GM19397 (cell line): ENCODE results near the gene LRRN3.
A peak's percentile ranks its signal among the peaks of the same experiment; 100 is the strongest.

Experiments used
- ATAC-seq: cut with Tn5 transposase; IDR thresholded peaks from one replicate; pipeline ENCODE4 v1.9.1; 2021; ENCODE audit warnings: mild to moderate bottlenecking, moderate library complexity; ENCODE audit not compliant: unreplicated experiment

Gene LRRN3

DNA sequence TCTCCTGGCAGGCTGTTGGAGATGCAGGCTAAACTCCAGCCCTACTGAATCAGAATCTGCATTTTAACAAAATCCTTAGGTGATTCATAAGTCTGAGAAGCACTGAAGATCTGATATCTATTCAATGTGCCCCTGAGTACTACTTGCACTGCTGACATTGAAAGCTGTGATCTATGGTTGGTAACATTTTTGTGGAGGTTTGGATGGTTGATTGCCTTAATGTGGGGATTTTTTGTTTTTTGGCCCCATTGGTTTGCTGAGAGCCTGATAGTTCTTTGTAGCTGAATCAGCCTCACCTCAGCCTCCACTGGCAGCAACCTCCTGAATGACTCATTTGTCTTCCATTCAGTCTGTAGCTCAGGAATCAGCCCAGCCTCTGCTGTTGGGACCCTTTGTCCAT is 14.7 kb upstream of the LRRN3 start:
- ATAC-seq: no peak

DNA sequence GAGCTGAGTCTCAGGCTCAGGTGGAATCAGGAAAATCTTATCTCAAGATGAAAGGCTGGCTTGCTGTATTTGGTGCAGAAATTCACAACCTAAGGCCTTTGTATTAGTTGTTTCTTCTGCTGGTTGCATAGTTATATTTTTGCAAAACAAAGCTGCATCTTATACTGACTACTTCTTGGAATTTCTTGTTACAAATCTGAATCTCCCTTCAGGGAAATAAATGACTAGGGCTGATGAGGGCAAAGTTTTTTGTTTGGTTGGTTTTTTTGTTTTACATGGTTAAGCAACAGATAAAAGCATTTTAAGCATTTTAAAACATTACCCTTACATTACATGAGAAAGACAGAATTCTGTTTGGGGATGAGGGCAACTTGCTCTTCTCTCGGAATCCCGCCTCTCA is 13.9 kb upstream of the LRRN3 start:
- ATAC-seq: no peak

DNA sequence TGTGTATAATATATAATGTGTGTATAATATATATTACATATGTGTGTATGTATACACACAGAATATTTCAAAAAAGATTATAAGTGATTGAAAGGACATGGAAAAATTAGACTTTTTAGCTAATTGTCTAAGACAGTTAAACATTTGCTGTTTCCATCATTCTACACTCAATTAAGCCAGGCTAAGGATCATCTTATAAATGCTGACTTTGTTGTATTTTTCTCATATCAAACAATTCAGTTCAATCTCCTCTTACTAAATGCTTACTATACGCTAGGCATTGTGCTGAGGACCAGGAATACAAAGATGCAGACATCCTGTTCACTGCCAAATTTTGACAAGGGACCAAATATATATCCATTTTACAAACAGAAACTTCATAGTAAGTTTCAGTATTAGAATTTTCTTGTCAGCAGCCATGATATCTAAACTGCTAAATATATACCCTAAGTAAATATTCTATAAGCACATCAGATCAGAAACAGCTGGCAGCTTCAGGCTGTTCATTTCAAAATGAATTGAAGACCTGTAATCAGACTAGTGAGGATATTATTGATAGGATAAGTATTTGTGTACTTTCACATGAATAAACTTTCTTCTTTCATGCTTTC is 10.3 kb upstream of the LRRN3 start:
- ATAC-seq: no peak

DNA sequence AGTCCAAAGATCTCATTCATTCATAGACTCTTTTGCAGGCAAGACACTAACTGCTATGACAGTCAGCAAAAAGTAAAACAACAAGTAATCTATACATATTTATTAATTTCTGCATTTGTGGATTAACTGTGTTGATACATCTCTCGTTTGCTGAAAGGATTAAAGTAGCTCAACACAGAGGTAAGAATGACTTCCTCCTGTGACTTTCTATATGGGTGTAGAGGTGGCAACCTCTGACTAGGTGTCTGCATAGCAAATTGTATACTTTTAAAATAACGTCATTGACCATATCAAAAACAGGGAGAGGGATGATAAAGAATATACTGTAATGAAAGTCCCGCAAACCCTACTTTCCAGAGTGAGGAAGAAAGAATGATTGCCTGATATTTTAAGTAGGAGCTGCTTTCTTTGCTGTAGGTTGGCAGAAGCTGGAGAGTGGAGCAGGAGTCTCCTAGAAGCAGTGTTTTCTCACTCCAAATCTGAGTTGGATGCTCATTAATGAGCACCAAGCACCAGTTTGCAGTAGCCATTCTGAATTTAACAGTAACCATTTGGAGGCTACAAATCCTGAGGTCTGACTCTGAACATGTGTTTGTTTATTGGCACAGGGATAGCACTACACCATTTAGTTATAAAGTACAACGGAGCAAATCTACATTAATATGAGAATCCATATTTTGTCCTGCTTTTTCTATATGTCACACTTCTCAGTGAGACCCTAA is 9.2 kb upstream of the LRRN3 start:
- ATAC-seq: no peak

DNA sequence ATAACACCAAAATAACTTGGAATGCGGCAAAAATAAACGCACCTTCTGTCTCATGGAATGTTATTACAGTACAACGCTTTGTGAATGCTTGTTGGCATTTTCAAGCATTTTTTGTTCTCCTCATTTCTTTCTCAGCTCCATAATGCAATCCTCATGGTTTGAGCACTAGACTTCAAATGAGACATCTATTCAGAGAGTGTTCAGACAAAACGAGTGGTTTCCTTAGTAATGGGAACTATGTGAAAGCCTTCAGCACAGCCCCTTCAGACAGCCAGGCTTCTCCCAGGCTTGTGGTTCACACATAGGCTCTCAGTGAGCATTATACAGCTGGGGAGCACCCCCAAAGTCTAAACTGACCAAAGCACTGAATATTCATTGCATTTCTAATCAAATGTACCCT is 8.6 kb upstream of the LRRN3 start:
- no peak for ATAC-seq

DNA sequence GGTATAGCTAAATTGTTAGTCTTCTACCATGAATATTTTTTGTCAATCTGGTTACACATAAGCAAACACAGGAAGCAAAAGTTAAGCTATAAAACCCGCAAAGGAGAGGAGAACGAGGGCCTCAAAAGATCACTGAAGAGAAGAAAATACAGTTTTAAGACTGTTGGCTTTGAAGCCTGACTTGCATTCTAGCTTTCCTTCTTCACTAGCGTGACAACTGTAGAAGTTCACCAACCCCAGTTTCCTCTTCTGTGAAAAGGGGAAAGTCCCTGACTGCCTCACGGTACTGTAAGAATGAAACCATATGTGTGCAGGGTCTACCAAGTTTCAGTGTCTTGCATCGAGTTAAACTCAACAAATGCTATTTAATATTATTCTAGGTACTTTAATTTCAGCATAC is 7.5 kb upstream of the LRRN3 start:
- ATAC-seq: peak; percentile 99

DNA sequence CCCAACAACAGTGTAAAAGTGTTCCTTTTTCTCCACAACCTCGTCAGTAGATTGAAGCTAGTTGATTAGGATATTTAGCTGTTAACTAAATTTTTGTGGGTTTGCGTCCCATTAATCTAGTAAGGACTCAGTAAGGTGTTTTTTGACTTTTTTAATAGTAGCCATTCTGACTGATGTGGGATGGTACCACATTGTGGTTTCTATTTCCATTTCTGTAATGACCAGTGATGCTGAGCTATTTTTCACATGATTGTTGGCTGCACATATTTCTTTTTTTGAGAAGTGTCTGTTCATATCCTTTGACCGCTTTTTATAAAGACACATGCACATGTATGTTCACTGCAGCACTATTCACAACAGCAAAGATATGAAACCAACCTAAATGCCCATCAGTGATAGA is 5.6 kb upstream of the LRRN3 start:
- no peak for ATAC-seq

DNA sequence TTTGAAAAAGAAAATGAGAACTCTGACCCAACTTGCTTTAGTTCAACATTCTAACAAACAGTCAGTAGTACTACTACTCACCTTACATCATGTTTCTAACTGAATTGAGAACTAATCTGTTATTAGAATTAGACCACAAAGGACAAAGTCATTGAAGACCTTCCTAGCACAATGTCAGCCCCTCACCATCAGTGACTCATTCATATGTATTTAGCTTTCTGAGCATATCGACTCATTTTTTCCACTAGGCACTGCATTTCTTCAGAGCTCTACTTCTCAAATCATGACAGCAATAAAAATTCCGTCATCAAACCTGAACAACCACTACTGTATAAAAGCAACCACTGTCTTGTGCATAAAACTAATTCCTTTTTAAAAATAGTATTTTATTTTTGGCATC is 4.4 kb upstream of the LRRN3 start:
- ATAC-seq: no peak

DNA sequence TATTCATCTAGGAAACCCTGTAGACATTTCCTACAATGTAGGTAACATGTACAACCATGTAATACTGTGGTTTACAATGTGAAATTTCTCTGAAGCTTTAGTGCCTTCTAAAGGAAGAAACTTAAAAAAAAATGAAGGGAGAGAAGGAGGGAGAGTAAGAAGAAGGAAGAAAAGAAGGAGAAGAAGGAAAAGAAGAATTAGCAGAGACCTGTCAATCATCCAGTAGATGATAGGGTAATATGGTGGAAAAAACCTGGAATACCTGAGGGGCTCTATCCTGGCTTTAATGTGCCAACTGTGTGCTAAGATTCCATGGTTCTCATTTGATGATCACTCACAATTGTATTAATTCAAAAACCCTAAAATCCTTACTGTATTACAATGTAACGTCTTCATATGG is 2.6 kb upstream of the LRRN3 start:
- ATAC-seq: no peak

DNA sequence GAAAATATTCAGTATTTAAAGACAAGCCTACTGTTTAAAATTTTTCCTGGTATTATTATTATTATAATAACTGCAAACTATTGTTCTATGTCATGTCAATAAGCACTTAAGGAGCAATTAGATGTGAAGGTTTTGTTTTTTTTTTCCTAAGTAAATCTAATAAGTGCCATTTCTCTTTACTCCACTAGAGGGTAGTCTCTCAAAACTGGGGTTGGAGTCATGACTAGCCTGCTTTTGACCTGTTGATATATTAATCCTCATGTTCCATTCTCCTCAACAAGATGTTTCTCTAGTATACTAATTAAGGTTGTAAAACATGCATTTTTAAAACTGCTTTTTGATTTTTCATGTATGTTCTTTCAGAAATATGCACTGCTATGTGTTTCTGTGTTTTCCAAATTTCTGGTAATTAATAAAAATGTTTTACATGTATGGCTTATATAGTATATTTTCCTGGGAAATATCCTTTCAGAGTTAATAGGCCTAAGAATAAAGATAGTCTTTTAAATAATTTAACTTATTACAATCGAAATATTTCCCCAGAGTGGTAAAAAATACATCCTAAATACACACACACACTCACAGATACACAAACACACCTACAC is 1.0 kb upstream of the LRRN3 start:
- no peak for ATAC-seq

DNA sequence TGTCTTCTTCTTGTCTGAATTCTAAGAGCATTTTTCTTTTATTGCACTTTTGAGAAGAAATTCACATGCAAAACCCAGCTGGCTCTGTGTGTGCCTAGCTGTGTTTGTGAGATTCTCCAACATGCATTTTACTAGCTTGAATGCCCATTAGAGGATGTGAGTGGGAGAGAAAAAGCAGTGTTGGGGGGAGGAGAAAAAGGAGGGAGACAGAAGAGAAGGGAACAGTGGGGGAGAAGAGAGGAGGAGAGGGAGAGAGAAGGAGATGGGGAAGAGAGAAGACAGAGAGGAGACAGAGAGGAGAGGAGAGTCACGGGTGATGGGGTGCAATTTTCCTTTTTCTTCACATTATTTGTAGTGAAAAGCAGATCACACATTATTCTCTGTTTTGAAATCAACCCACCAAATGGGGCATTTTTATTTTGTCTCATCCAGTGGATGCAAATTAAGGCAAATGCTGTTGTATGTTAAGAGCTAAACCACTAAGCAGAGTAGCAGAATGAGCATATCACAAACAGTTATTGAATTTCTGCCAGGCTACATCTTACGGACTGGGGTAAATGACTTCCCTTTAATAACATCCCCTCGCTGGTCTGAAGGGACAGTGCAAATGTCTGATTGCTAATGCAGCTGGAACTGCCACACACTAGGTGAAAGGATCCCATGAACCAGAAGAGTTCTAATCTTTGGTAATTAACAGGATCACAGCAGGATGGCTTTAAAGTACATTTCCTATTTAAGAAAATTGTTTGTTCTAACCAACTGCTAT is 849 bp downstream of the LRRN3 start:
- ATAC-seq: no peak

DNA sequence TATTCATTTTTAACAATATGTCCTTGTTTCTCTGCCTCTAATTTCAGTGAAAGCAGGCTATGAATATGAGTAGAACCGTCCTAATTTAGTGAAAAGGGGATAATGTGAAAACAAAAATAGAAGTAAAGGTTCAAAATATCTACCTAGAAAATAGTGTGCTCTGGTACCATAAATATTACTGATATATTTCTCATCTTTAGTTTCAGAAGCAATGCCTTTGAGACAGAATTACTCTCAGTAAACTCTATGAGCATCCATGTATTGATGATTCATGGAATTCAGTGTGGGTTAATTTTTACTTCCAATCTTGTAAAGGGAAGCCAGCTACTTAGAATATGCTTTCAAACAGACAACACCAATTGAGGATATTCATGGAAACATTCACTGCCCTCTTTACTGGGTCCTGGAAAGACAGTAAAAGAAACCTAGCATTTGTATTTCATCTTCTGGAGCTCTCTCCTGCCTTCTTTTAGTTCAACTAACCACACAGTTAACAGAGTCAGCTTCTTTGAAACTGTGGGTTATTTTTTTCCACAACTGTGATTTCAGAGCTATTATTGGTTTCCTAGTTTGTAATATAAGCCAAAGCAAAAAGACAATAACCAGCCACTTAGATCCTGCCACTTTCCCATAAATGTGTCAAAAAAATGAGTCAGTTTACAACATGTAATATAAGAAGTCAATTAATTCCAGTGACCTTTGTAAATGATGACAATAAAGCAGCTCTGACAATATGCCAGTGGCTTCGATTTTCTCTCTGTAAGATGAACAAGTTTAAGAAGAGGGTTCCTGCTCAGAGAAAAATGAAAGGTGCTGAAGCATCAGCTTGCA is 1.7 kb downstream of the LRRN3 start:
- ATAC-seq: no peak

DNA sequence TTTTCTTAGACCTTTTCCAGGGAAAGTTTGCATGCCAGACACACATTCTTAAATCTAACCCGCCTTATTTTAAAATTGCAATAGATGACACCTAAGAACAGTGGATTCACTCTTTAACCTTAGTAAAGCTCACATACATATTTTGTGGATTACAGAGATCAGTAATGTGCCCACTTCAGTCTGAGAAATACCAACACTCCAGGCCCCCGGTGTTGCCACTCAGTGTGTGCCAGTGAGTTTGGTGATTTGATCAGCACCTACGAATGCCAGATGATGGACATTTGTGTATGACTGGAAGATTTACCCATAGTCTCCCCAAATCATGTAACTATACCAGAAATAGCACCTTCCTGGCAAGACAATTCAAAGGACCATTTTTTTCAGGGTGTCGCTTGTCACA is 2.6 kb downstream of the LRRN3 start:
- no peak for ATAC-seq

DNA sequence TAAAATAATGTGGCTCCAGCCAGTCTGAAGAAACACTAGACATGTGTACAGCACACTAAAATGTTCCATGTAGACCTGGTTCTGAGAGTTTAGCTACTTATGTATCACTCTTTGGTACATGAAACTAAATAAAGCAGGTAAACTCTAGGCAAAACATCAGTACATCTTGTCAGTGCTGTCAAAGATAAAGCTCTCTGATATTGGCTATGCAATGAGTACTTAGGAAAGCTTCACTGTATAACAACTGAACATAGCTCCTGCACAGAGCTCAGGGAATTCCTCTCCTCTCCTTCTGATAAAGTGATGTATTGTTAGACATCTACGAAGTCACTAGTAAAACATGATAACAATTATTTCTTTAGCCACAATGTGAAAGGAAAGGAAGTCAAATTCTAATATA is 3.5 kb downstream of the LRRN3 start:
- no peak for ATAC-seq

DNA sequence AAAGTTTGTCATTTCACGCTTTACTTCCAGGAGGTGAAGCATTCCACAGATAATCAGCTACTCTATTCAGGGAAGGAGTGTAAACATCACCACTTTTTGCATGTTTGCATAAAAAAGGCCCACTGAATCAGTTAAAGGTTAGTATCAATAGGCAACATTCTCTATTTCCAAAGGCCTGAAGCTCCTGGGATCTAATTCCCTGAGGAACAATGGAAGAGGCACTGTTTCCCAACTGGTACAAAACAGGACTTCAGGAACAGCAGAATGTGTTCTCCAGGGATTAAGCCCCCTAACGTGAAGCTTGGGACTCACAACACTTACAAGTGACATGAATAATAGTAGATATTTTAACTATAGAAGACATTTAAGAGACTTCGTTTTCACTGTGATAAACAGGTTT is 6.1 kb downstream of the LRRN3 start:
- no peak for ATAC-seq

DNA sequence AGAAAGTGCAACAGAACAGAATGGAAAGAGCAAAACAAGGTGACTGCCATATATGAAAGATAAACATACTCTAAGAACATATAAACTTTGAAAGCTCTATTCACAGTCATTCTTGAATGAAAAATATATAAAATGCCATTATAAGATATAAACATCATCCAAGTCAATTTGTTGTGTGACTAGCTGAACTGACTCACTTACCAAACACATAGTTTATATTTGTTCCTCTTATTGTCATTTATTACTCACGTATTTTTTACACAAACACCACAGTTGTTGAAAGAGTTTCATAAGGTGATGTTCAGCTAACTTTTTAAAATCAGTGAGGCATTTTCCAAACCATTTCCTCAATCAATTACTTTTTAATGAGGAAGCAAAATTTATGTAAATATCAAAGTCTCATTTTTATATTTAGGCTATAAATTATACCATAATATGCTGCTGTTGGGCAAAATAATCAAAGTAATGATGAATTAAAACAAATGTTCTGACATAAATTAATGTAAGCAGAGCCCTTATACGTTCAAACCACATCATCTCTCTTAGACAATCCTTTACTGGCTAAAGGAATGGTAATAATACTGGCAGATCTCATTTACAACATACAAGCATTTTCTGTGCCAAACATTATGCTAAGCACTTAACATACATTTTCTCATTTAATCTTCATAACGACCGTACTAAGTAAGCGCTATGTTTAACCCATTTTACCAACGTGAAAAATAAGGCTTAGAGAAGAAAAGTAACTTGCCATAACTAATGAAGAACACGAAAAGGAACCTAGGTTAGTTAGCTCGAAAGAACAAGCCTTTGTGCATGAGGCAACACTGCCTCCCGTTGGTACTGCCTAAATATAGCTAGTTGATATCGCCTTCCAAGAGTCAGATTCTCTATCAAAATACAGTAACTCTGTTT is 7.3 kb downstream of the LRRN3 start:
- peak; percentile 85 for ATAC-seq

DNA sequence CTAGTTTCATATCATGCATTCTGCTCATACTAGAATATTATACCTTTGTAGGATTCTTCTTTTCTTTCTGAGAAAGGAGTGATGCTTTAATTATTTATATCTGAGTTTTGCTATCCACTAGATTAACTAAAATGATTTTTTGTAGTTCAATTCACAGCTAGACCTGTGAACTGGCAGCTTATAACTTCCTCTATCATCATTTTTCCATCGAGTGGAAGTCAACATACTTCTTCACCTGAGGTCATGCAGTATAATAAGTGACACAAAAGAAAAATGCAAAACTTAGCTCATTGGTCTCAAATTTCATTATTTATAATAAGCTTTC is 8.0 kb downstream of the LRRN3 start:
- ATAC-seq: peak; percentile 7

DNA sequence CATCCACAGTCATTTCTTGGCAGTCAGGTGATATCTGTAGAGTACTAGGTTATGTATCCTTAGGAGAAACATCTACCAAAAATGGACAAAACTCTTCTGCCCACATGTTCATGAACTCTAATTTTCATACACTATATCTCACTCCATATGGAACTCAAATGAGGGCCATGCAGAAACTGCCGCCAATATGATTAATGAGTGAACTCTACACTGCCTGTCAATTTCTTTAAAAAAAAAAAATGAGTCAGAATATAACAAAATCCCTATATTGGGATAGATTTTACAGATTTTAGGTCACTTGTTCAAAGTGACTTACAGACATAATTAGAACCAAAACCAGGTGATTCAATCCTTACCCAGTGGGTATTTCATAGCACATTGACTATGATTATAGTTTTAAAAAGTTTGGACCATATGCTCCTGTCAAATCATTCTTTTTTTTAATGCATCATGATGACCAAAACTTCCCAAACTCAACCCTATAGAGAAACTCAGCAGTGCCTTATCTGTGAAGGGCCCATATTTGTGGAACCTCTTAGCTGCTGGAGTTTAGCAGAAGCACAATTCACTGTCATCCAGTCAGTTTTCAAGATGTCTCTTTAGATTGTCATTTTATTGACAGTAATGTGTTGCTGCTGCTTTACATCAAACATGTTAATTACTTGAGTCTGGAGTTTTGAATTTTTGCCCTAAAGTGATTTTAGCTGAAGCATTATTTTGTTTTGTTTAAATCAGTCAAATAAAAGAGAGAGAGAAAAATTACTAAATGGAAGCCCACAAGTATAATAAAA is 11.1 kb downstream of the LRRN3 start:
- ATAC-seq: no peak

DNA sequence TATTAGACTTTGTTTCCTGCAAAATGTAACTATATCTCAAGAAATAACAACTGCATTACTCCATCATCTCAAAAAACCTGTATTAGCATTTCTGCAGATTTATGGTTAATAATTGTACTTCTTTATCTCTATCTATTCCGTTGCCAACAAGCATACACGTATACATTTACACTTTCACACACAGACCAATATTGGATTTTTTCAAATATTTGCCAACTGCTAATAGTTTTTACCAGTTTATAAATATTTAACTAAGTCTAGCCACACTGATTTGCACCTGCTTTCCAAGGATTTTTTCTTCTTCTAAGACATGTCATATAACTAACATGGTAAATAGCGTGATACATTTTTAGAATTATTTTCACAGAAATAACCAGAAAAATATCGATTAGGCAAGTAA is 12.2 kb downstream of the LRRN3 start:
- ATAC-seq: no peak
